HCT116 (cell line): ENCODE measurements around the gene CLEC3B.

Experiments
- CBX3 ChIP-seq: IDR thresholded peaks from 2 replicates; pipeline ENCODE4 v1.6.1; 2012; ENCODE audit warnings: low read depth
- CTCF ChIP-seq, 3 experiments: fragments of 200-600 bp in 1 of 3; sonication (generic) in 1 of 3; IDR thresholded peaks in 2 of 3; conservative IDR thresholded peaks in 1 of 3; 2 replicates each; pipeline ENCODE4 v1.5.1; 2012 to 2017; ENCODE audit warnings: low read depth in 2 of 3, low read length in 2 of 3, antibody characterized with exemption in 1 of 3, borderline replicate concordance in 1 of 3, control low read depth in 1 of 3, mild to moderate bottlenecking in 1 of 3, mixed read lengths in 1 of 3, mixed run types in 1 of 3, moderate library complexity in 1 of 3; ENCODE audit not compliant: insufficient read depth in 1 of 3
- JUND ChIP-seq: IDR thresholded peaks from 2 replicates; pipeline ENCODE4 v1.6.1; 2012
- MAX ChIP-seq: IDR thresholded peaks from 2 replicates; pipeline ENCODE4 v1.6.1; 2012
- POLR2A ChIP-seq: IDR thresholded peaks from 2 replicates; pipeline ENCODE4 v1.7.0; 2011; ENCODE audit warnings: borderline replicate concordance; ENCODE audit not compliant: insufficient read depth, insufficient read length; ENCODE audit errors: extremely low read depth
- POLR2AphosphoS5 ChIP-seq: IDR thresholded peaks from 2 replicates; pipeline ENCODE4 v1.6.1; 2011; ENCODE audit warnings: mild to moderate bottlenecking, low read depth, low read length, moderate library complexity
- REST ChIP-seq: IDR thresholded peaks from 2 replicates; pipeline ENCODE4 v1.6.1; 2012; ENCODE audit warnings: low read depth
- SIN3A ChIP-seq: IDR thresholded peaks from 2 replicates; pipeline ENCODE4 v1.6.1; 2012; ENCODE audit warnings: low read depth
- YY1 ChIP-seq: IDR thresholded peaks from 2 replicates; pipeline ENCODE4 v1.6.1; 2011; ENCODE audit warnings: low read length, low read depth, moderate library complexity, mild to moderate bottlenecking; ENCODE audit not compliant: insufficient replicate concordance; ENCODE audit errors: extremely low read depth
- ZBTB33 ChIP-seq: IDR thresholded peaks from 2 replicates; pipeline ENCODE4 v1.6.1; 2011; ENCODE audit warnings: mild to moderate bottlenecking, low read length, moderate library complexity; ENCODE audit not compliant: insufficient replicate concordance; ENCODE audit errors: extremely low read depth

GRCh38 chr3:44987332-44987731, 38.8 kb upstream of the CLEC3B start:
- no peak for TF ChIP-seq CTCF (IDR thresholded peaks at IDR 0.05 in 2 of 3, conservative IDR thresholded peaks at IDR 0.05 in 1 of 3; ENCODE audit: borderline replicate concordance in 1 of 3, insufficient read depth in 1 of 3, low read depth in 2 of 3, low read length in 2 of 3)
- TF ChIP-seq POLR2A = no peak
- TF ChIP-seq ZBTB33 = no peak
- no peak for TF ChIP-seq JUND
- no peak for TF ChIP-seq MAX
- no peak for TF ChIP-seq POLR2AphosphoS5
- no peak for TF ChIP-seq CBX3
- TF ChIP-seq YY1 = no peak
- TF ChIP-seq SIN3A = no peak
- TF ChIP-seq REST = no peak
